ENCODE results near the gene CASR. TPM values are rescaled to one million over a fixed set of nuclear protein-coding genes. Genes with fewer than 3 reads are reported as not detected.

CASR gene
- total RNA-seq, 3 donors from 2014 or later (not counting 1 experiment from before 2014, with no cell fraction given) = 0.10 TPM; not detected in 2

DNA sequence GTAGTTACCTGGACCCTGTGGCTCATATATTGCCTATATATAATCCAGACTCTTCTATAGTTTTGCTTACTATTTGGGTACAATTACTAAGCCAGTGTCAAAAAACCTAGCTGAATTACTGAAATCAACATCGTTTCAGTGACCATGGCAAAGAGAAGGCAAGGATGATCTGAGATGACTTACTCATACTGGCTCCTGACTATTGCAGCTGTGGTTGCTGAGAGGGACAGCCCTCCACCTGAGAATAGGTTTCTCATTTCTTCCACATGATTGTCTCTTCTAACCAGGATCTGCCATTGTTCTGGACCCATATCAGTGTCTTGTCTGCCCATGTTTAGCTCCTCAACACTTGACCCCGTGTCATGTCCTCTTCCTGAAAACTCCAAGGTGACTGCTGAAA is 30.2 kb downstream of the CASR start:
- no peak for TF ChIP-seq CTCF (IDR thresholded peaks at IDR 0.05)
- ATAC-seq = no peak
- intact Hi-C loops (cut with micrococcal nuclease) = no loop called here
- Histone ChIP-seq H3K9me3 (ENCODE audit: control insufficient read depth, insufficient read depth, low read length) (no peaks in the 10 kb centered on the region), H3K4me3 (ENCODE audit: low read length) (no peak overlapping the region), H3K36me3 (ENCODE audit: control insufficient read depth, insufficient read depth, low read length) (no peaks in the 10 kb centered on the region), H3K27ac (ENCODE audit: low read length) (no peak overlapping the region), H3K4me1 (ENCODE audit: control insufficient read depth, insufficient read depth, low read length) (no peaks in the 10 kb centered on the region), H3K27me3 (ENCODE audit: control insufficient read depth, insufficient read depth, low read length) (no peaks in the 10 kb centered on the region)
- Mint-ChIP-seq H3K4me3 (no peak overlapping the region), H3K4me1 (no peaks in the 10 kb centered on the region), H3K9me3 (no peaks in the 10 kb centered on the region), H3K27ac (no peak overlapping the region), H3K36me3 (no peaks in the 10 kb centered on the region), H3K27me3 (ENCODE audit: low read depth in 2 of 2) (peaks cover 11 to 14% of the 10 kb centered on the region in 2 donors)
- 96% methylated on average over 2 of the region's 2 CpGs for WGBS (ENCODE audit: insufficient coverage)
- DNase-seq = no peak

DNA sequence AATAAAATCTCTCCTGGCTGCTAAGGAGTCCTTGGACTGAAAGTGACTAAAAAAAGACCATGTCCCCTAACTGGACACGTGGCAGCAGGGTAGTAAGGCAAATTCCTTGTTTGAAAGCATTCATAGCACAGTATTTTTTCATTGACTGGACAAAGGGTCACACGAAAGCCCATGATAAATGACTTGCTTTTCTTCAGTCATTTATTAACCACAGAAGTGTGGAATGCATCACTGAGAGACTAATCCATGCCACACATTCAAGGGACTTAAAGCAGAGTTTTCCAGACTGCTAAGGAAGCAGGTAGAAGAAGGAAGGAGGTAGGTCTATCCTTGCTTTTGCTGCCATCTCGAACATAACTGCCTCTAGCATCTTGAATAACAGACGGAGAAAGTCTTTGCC is 31.2 kb downstream of the CASR start:
- no peak for TF ChIP-seq CTCF (IDR thresholded peaks at IDR 0.05)
- intact Hi-C loops (cut with micrococcal nuclease) = no loop called here
- peaks cover 6 to 12% of the 10 kb centered on the region in 2 donors for H3K27me3 Mint-ChIP-seq (ENCODE audit: low read depth in 2 of 2)
- H3K9me3 Mint-ChIP-seq = no peaks in the 10 kb centered on the region
- DNase-seq (no peak), ATAC-seq (no peak)
- H3K4me3 ChIP-seq (ENCODE audit: low read length) = no peak overlapping the region
- H3K27me3 ChIP-seq (ENCODE audit: control insufficient read depth, insufficient read depth, low read length) = no peaks in the 10 kb centered on the region
- no peak overlapping the region for H3K27ac Mint-ChIP-seq
- no peaks in the 10 kb centered on the region for H3K4me1 ChIP-seq (ENCODE audit: control insufficient read depth, insufficient read depth, low read length)
- no peak overlapping the region for H3K4me3 Mint-ChIP-seq
- H3K36me3 Mint-ChIP-seq = no peaks in the 10 kb centered on the region
- 80% methylated on average over 4 of the region's 4 CpGs for WGBS (ENCODE audit: insufficient coverage)
- no peaks in the 10 kb centered on the region for H3K9me3 ChIP-seq (ENCODE audit: control insufficient read depth, insufficient read depth, low read length)
- no peaks in the 10 kb centered on the region for H3K36me3 ChIP-seq (ENCODE audit: control insufficient read depth, insufficient read depth, low read length)
- H3K4me1 Mint-ChIP-seq = no peaks in the 10 kb centered on the region
- H3K27ac ChIP-seq (ENCODE audit: low read length) = no peak overlapping the region

DNA sequence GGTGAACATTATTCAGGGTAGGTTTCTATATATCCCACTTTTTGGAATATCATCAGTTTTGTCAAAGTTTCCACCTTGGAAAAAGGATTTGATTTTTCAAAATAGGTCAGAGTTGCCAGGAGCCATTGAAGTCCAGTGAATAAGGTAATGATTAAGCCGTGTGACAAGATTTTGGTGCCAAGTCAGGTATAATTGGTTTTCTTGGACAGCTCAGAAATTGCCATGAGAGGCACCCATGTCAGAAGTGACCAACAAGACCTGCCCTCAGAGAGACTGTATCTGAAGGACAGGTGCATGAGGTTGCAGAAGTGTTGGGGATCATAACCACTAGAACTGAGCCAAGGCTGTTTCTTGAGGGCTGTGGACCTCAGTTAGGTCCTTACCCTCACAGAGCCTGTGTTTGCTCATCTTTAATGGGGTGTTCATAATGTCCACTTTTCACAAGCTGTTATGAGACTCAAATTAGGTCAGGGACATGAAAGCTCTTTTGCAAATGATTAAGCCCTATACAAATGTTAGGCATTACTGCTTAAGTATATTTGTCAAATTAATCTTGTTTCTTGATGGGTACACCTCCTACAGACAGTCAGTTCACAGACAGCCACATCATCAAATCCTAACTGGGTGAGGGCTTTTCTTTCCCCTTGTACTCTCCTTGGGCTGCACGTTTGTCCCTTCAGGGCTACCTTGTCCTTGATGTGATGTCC is 32.3 kb downstream of the CASR start:
- TF ChIP-seq CTCF (IDR thresholded peaks at IDR 0.05) = no peak
- no peak for DNase-seq
- Mint-ChIP-seq H3K9me3 (no peaks in the 10 kb centered on the region), H3K27me3 (ENCODE audit: low read depth in 2 of 2) (peaks cover 12% of the 10 kb centered on the region in 2 donors), H3K36me3 (no peaks in the 10 kb centered on the region), H3K4me3 (no peak overlapping the region), H3K27ac (no peak overlapping the region), H3K4me1 (no peaks in the 10 kb centered on the region)
- ATAC-seq = no peak
- H3K36me3 ChIP-seq (ENCODE audit: control insufficient read depth, insufficient read depth, low read length) = no peaks in the 10 kb centered on the region
- H3K9me3 ChIP-seq (ENCODE audit: control insufficient read depth, insufficient read depth, low read length) = no peaks in the 10 kb centered on the region
- no peak overlapping the region for H3K4me3 ChIP-seq (ENCODE audit: low read length)
- no peaks in the 10 kb centered on the region for H3K4me1 ChIP-seq (ENCODE audit: control insufficient read depth, insufficient read depth, low read length)
- H3K27me3 ChIP-seq (ENCODE audit: control insufficient read depth, insufficient read depth, low read length) = no peaks in the 10 kb centered on the region
- 77% methylated on average over 2 of the region's 2 CpGs for WGBS (ENCODE audit: insufficient coverage)
- intact Hi-C loops (cut with micrococcal nuclease) = no loop called here
- H3K27ac ChIP-seq (ENCODE audit: low read length) = no peak overlapping the region

DNA sequence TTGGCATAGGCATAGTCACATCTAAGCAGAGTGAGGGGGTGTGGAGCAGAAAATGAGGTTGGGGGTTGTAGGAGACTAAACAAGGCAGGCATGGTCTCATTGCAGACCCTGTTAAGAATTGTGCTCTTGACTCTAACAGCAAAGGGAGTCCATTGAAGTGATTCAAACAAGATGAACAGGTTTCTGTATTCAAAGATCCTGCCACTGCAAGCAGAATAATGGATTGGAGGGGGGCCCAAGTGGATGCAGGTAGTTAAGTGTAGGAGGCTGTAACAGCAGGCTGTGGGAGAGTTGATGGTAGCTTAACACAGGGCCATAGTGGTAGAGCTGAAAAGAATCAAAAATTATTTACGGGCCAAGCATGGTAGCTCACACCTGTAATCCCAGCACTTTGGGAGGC is 34.4 kb downstream of the CASR start:
- intact Hi-C loops (cut with micrococcal nuclease) = no loop called here
- no peak for TF ChIP-seq CTCF (IDR thresholded peaks at IDR 0.05)
- H3K36me3 ChIP-seq (ENCODE audit: control insufficient read depth, insufficient read depth, low read length) = no peaks in the 10 kb centered on the region
- DNase-seq (no peak), ATAC-seq (no peak)
- Mint-ChIP-seq H3K27me3 (ENCODE audit: low read depth in 2 of 2) (peaks cover 18 to 28% of the 10 kb centered on the region in 2 donors), H3K4me3 (no peak overlapping the region), H3K9me3 (peaks cover 0 to 3% of the 10 kb centered on the region in 2 donors), H3K4me1 (no peaks in the 10 kb centered on the region), H3K36me3 (no peaks in the 10 kb centered on the region), H3K27ac (no peak overlapping the region)
- H3K9me3 ChIP-seq (ENCODE audit: control insufficient read depth, insufficient read depth, low read length) = no peaks in the 10 kb centered on the region
- H3K27me3 ChIP-seq (ENCODE audit: control insufficient read depth, insufficient read depth, low read length) = peaks cover 2% of the 10 kb centered on the region
- H3K4me3 ChIP-seq (ENCODE audit: low read length) = no peak overlapping the region
- 90% methylated on average over 1 of the region's 1 CpG for WGBS (ENCODE audit: insufficient coverage)
- no peaks in the 10 kb centered on the region for H3K4me1 ChIP-seq (ENCODE audit: control insufficient read depth, insufficient read depth, low read length)
- no peak overlapping the region for H3K27ac ChIP-seq (ENCODE audit: low read length)

Data from natural killer cell (primary cell).